CD4-positive, alpha-beta T cell treated with Interleukin-6 at 100 ng/mL for 8 hours (primary cell): ENCODE data around the gene ITGA6.

Experiments used
- DNase-seq: peaks from one replicate; pipeline ENCODE4 v3.0.0-alpha.2; 2020; ENCODE audit warnings: mixed read lengths, low spot score

Gene ITGA6

GRCh38 chr2:172465417-172466334 lies 38.3 kb downstream of the ITGA6 start:
- peak; percentile 80 for DNase-seq

DNA sequence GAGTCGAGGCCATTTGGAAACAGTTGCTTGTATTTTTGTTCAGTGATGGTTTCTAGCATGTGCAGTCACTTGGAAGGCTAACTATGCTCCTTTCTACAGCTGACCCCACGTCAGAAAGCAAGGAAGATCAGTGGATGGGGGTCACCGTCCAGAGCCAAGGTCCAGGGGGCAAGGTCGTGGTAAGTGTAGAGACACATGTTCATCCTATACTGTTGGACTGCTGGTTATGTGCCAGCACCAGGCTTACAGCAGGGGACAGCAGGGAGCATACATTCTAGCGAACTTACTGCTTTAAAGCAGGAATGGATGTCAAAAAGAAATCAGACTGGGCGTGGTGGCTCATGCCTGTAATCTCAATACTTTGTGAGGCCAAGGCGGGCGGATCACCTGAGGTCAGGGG lies 40.0 kb downstream of the ITGA6 start:
- no peak for DNase-seq

DNA sequence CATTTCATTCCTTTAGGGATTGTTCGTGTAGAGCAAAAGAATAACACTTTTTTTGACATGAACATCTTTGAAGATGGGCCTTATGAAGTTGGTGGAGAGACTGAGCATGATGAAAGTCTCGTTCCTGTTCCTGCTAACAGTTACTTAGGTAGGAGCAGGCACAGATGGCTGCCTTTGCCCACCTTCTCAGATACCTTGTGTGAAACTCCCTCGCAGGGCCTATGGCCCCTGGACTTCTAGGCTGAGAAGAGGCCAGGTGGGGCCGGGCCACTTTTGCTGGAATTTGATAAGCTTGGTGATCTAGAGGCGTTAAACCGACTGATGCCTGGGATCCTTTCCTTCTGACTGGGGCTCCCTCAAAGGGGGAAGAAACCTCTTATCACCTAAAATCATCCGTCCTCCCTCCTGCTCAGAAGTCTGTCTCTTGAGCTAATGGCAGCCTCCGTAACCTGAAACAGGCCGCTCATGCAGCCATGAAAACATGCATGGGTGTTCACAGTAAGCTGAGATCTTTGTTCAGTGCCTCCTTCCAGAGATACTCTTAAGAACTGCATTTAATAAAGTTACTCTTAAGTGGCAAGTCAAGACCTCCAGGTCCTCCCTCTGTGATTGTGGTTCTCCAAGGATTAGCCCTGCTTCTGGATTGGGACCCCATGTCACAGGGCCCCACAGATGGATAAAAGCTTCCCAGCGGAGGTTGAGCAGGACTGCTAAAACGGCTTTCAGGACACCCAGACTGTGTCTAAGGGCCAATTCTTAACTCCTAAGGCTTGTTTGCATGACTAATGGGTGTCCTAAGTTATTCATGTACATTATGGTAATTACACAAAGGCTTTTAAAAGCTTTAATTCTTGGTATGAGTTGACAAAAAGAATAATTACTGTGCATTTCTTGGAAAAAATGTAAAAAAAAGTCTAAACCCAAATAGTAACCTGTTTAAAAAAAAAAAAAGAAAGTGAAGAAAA lies 43.9 kb downstream of the ITGA6 start:
- no peak for DNase-seq

DNA sequence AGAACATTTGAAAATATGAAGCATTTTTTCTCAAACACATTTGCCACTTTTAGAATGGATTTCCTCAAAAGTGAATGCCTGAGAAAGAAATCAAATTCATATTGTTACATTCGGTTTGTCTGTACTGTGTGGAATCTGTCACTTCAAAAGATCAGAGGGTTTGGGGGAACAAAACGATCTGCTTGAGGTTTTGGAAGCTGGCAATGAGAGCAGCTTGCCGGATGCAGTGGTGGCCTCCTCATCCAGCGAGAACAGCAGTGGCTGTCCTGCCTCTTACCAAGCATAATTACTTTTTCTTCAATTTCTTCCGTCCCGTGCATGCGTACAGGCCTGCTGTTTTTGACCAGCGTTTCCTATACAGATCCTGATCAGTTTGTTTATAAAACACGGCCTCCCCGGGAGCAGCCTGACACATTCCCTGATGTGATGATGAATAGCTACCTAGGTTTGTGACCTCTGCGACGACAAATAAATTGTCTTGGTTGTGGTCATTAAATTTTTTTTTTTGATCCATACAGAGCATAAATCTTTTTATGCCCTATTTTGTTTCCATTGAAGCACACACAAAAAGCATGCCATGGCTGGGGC lies 45.2 kb downstream of the ITGA6 start:
- peak; percentile 50 for DNase-seq

GRCh38 chr2:172473167-172473566 lies 45.8 kb downstream of the ITGA6 start:
- no peak for DNase-seq

- no peak for DNase-seq
Observed at GRCh38 chr2:172478353-172478752, 51.0 kb downstream of the ITGA6 start.

DNA sequence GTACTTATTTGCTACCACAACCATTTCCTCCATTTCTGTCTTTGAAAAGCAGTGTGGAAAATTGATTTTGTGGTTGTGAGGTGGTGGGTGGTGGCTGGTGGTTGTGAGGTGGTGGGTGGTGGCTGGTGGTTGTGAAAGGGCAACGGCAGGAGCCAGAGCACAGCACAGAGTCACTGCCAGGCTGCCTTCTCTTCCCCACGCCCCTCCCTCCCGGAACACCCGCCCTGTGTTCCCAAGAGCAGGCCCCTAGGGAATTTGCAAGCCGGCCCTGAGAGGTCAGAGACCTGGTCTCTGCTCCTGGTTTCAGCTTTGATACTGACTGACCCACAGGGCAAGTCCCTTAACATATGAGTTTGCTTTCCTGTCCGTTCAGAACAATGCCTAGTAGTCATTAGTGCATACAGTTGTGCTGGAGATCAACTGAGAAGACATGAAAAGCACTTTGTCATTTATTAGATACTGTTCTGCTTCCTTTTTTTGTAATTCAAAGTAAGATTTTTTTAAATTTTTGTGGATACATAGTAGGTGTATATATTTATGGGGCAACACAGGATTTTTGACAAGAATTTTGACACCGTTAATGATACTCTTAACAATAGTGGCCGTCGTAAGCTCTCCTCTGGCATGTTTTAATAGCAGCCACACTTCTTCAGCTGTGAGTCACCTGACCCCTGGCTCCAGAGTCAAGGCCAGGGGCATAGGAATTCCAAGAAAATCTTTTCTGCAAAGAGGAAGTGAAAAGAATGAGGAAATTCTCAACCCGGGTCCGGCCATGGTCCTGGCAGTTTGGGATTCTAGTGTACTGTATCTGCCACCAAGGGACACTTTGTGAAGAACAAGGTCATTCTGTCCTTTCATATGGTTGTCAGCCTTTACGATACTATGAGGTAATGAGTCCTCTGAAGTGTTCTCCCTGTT lies 53.2 kb downstream of the ITGA6 start:
- DNase-seq: no peak

- no peak for DNase-seq
Observed at GRCh38 chr2:172481507-172482262, 54.3 kb downstream of the ITGA6 start.

DNA sequence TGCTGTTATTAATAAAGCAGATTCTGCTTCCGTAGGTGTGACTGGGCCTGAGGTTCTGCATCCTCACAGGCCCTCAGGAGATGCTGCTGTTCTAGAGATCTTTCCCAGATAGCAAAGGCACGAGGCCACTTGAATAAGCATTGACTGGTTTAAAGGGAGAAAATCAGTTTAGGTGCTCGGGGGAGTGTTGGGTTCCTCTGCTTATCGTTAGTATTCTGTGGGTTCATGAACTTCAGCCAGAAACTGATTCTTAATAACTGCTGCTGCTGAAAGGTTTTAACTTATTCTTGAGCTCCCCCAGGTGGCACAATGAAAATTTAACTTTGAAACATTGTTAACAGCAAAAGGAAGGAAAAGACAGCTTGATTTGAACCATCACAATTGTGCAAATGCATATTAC lies 56.9 kb downstream of the ITGA6 start:
- peak; percentile 50 for DNase-seq

DNA sequence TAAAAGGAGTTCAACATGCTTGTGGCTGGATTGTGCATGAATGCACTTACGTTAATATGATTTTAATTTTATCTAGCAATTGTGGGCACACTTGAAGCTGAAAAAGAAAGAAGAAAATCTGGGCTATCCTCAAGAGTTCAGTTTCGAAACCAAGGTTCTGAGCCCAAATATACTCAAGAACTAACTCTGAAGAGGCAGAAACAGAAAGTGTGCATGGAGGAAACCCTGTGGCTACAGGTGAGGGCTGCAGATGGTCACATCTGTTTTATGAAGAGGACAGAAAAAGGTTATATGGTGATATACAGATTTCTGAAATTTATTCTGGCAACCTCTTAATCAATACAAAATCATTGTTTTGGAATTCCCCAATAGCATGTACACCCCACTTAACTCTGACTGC lies 57.3 kb downstream of the ITGA6 start:
- no peak for DNase-seq

DNA sequence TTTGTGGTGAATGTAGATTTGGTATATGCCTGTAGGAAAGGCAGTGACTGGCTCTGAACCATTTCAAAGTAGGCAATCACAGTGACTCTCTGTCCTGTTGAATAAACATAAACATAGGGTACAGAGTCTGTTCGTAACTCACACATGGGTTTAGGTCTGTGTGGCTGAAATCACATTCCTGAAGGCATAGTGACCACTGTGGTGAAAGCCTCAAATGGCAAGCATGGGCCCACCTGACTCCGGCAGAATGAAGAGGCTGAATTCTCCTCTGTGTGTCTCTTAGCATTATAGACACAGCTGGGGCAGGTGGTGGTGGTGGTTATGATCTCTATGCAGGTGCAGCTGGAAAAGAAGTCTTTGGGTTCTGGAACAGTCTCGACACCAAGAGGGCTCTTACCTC lies 61.2 kb downstream of the ITGA6 start:
- DNase-seq: no peak

- no peak for DNase-seq
Observed at GRCh38 chr2:172489681-172490080, 62.3 kb downstream of the ITGA6 start.

DNA sequence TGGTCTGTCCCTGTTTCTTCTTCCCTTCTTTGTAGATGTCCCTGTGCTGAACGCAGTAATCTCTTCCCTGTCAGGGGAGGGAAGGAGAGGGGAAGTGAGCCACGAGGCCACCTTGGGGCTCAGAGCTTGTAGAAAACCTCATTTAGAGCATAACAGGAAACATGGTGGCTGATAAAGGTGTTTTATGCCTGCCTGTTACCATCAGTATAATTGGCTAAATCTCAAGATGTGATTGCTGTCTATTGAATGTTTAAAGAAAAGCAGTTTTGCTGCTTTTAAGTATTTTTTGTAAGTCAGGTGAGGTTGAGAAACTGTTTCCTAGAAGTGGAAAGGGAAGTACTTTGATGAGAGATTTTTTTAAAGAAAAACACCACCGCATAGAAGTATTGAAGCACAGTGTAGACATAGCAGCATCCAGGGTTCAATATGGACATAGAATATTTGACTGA lies 68.8 kb downstream of the ITGA6 start:
- peak; percentile 77 for DNase-seq

- no peak for DNase-seq
Observed at GRCh38 chr2:172507199-172507598, 79.8 kb downstream of the ITGA6 start.

DNA sequence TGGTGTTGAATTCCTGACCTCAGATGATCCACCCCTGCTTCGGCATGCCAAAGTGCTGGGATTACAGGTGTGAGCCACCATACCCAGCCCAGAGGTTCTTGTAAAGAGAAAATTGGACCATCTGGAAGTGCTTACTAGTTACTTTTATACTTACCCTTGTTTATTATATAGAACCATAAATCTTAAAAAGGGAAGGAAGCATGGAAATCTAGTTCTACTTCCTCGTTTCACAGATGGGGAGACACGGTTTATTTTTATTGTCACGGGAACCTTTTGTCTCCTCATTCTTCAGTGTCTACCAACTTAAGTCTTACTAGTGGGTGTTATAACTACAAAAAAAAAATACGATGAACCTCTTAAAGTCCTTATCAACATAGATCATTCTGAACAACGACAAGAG lies 82.7 kb downstream of the ITGA6 start:
- no peak for DNase-seq

DNA sequence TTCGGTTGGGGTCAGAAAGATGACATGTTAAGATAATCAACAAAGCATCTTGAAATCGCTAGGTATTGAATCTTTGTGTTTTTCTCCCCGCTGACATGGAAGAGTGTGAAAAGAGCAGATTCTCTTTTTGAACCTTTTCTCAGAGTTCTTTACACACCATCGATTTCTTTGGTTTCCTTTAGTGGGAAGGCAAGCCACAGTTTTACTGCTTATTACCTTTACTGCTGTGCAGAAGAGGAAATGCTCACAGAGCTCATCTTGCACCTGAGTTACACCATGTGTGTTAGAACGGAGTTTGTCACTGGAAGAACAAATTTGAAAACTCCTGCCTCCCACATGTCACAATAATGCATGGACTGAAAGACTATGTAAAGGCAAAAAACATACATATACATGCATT lies 83.2 kb downstream of the ITGA6 start:
- peak; percentile 21 for DNase-seq

DNA sequence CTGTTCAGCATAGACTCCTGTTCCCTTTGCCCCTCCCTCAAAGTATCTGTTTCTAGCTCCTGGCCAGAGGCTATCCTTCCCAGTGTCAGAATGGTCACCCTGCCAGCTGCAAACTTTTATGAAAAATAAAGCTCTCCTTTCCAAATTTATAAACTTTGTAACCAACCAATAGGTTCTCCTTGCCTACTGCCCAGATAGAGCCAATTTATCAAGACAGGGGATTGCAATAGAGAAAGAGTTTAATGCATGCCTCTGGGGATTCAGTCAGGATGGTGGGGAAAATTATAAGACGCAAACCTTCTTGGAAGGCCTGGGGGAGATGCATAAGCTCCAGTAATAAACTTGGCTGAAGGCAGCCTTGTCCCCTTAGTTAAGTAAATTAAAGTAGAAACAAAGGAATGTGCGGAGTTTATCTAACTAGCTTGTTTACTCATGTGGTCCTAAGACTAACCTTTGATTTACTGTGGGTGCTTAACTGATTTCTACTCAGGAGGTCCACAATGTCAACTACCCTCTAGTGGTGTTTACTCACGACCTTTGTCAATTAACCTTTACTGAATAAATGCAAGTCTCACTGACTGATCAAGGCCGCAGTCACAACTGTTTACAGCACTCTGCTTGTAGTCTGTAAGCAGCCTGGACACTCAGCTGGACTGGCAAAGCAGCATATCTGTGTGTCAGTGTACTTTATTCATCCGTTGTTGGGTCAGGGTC lies 85.6 kb downstream of the ITGA6 start:
- no peak for DNase-seq

GRCh38 chr2:172513524-172513900 lies 86.1 kb downstream of the ITGA6 start:
- no peak for DNase-seq

DNA sequence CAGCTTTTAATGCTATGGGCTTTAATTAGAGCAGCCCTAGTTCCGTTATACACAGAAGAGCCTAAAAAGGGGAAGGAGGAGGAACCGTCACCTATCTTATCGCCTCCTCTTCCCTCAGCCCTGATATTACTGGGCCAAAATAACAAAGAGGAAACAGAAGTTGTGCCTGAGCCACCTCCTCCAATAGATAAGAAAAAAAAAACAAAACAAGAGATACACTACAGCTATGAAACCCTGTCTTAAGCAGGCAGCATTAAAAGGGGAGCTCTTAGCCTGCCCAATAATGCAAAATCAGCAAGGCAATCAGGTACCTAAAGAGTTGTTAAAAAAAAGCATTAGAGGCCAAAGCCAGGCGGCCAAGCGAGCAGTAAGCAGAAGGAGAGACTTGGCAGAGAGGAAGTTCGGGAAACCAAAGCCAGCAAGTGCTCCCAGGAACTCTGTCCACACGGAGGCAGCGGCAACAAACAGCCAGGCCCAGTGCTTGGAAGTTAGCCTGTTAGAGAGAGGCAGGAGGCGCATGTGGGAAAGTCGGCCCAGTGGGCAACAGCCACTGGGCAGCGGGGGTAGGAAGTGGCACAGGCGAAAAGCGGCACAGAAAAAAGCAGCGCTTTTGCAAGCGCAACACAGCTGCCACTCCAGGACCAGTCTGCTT lies 86.7 kb downstream of the ITGA6 start:
- DNase-seq: no peak
